Activated T-cell treated with anti-CD3 and anti-CD28 coated beads, Interleukin-2, amount 50 U/mL, for 4 hours (primary cell): Measurements from ENCODE around the gene WDR11. TPM values are rescaled to one million over a fixed set of nuclear protein-coding genes. Genes with fewer than 3 reads are reported as not detected.
"Not testable (repeated sequence)": the region's sequence is repeated elsewhere in the genome, so short reads cannot be mapped to it uniquely, and the experiment has no call there.

Experiments used
- ATAC-seq, 2 donors: fragments of 200-7000 bp; cut with Tn5 transposase; one replicate each; pipeline ENCODE4 v1.10.0; 2021
- DNase-seq: peaks from one replicate; pipeline ENCODE4 v3.0.0-alpha.2; 2020
- H3K27me3 Mint-ChIP-seq: one replicate; pipeline ENCODE4 v1.8.0; 2021; ENCODE audit warnings: low read depth, mixed read lengths
- H3K36me3 Mint-ChIP-seq: one replicate; pipeline ENCODE4 v1.8.0; 2022; ENCODE audit warnings: mixed read lengths; ENCODE audit not compliant: insufficient read depth
- H3K4me1 Mint-ChIP-seq: one replicate; pipeline ENCODE4 v1.8.0; 2021; ENCODE audit warnings: low read depth, mixed read lengths
- H3K4me3 Mint-ChIP-seq: one replicate; pipeline ENCODE4 v1.8.0; 2021; ENCODE audit warnings: mild to moderate bottlenecking, moderate library complexity, mixed read lengths
- H3K9me3 Mint-ChIP-seq: one replicate; pipeline ENCODE4 v1.8.0; 2021; ENCODE audit warnings: mixed read lengths
- total RNA-seq, 3 donors: library from RNA; stranded (reverse); gene quantifications; one replicate each; pipeline ENCODE4 v1.2.1, GENCODE V29; 2021

The WDR11 gene
- total RNA-seq, 3 donors from 2014 or later, result 23.6 to 32.3 (median 24.7) TPM

GRCh38 chr10:120917521-120918250 is 66.5 kb downstream of the WDR11 start:
- Mint-ChIP-seq H3K9me3 (peaks cover 5% of the 10 kb centered on the region), H3K36me3 (no peaks in the 10 kb centered on the region), H3K27me3 (no peaks in the 10 kb centered on the region), H3K4me1 (no peaks in the 10 kb centered on the region), H3K4me3 (no peak overlapping the region)
- no peak for ATAC-seq
- no peak for DNase-seq

DNA sequence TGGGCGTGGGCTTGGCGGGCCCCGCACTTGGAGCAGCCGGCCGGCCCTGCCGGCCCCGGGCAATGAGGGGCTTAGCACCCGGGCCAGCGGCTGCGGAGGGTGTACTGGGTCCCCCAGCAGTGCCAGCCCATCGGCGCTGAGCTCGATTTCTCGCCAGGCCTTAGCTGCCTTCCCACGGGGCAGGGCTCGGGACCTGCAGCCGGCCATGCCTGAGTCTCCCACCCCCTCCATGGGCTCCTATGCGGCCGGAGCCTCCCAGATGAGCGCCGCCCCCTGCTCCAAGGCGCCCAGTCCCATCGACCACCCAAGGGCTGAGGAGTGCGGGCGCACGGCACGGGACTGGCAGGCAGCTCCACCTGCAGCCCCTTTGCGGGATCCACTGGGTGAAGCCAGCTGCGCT is 72.7 kb downstream of the WDR11 start:
- not testable (repeated sequence) for ATAC-seq, H3K4me1 Mint-ChIP-seq, DNase-seq, H3K36me3 Mint-ChIP-seq, H3K27me3 Mint-ChIP-seq, H3K4me3 Mint-ChIP-seq, H3K9me3 Mint-ChIP-seq

DNA sequence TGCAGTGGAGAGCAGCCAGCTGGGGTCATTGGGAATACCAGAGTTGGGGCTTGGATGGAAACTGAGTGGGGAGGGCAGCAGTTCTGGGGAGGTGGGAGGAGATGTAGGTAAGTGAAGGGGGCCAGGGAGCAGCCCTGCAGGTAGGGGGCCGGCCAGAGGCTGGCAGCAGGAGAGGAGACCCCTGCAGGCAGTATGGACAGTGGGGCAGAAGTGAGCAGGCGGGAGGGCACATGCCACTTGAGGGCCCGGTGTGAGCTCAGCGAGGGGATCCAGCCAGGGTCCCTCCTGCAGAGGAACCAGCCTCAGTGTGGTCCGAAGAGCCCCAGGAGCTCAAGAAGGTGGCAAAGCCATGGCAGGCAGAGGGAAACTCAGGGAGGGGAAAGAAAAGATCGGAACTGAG is 75.4 kb downstream of the WDR11 start:
- H3K9me3 Mint-ChIP-seq, result no peaks in the 10 kb centered on the region
- DNase-seq, result no peak
- no peak overlapping the region for H3K4me3 Mint-ChIP-seq
- H3K36me3 Mint-ChIP-seq, result no peaks in the 10 kb centered on the region
- no peaks in the 10 kb centered on the region for H3K27me3 Mint-ChIP-seq
- H3K4me1 Mint-ChIP-seq, result no peaks in the 10 kb centered on the region
- peak in 1 of 2 donors; percentile 14 for ATAC-seq

DNA sequence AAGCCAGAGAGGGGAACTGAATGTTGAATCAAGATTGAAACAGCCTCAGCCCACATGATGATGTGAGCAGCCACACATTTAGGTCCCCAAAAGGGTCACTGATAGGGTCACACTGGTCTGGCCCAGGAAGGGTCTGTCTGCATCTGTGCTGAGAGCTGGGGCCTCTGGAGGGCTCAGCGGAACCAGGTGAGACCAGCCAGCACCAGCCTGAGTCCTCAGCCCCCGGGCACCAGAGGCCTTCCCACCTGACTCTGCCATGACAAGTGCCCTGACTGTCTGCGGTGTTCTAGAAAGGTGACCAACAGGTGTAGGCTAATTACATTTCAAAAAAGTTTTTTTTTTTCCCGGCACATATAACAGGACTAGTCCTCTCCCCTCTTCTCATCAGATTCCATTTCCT is 76.2 kb downstream of the WDR11 start:
- Mint-ChIP-seq H3K36me3 (no peaks in the 10 kb centered on the region), H3K4me3 (no peak overlapping the region), H3K4me1 (no peaks in the 10 kb centered on the region), H3K9me3 (no peaks in the 10 kb centered on the region), H3K27me3 (no peaks in the 10 kb centered on the region)
- ATAC-seq (no peak), DNase-seq (no peak)

GRCh38 chr10:120929166-120929565 is 78.0 kb downstream of the WDR11 start:
- no peak for ATAC-seq
- H3K36me3 Mint-ChIP-seq, result no peaks in the 10 kb centered on the region
- DNase-seq, result no peak
- no peaks in the 10 kb centered on the region for H3K9me3 Mint-ChIP-seq
- H3K27me3 Mint-ChIP-seq, result no peaks in the 10 kb centered on the region
- no peaks in the 10 kb centered on the region for H3K4me1 Mint-ChIP-seq
- no peak overlapping the region for H3K4me3 Mint-ChIP-seq

- Mint-ChIP-seq H3K4me3 (no peak overlapping the region), H3K4me1 (no peaks in the 10 kb centered on the region), H3K9me3 (no peaks in the 10 kb centered on the region), H3K36me3 (no peaks in the 10 kb centered on the region), H3K27me3 (no peaks in the 10 kb centered on the region)
- ATAC-seq (no peak), DNase-seq (no peak)
These were observed 80.3 kb downstream of the WDR11 start for GRCh38 chr10:120931423-120931822.

GRCh38 chr10:120931999-120932398 is 80.8 kb downstream of the WDR11 start:
- ATAC-seq, result no peak
- Mint-ChIP-seq H3K27me3 (no peaks in the 10 kb centered on the region), H3K36me3 (no peaks in the 10 kb centered on the region), H3K4me3 (no peak overlapping the region), H3K4me1 (no peaks in the 10 kb centered on the region), H3K9me3 (no peaks in the 10 kb centered on the region)
- no peak for DNase-seq

DNA sequence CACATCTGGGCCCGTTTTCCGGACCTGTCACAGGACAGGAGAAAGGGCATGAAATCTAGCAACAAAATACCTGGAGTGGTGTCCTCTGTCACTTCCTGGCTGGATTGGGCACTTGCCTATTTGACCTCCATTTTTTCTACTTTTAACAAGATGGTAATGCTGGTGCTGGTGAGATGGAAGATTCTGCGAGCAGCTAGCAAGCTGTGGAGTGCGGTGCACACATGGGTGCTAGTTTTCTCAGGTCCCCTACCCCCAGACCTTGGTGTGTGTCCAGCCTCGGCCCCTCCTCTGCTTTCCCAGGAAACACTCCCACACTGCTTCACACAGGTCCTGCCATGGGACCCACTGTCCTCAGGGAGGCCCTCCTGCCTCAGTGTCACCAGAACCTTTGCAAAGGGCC is 87.7 kb downstream of the WDR11 start:
- ATAC-seq, result no peak
- peaks cover 6% of the 10 kb centered on the region for H3K4me1 Mint-ChIP-seq
- no peaks in the 10 kb centered on the region for H3K36me3 Mint-ChIP-seq
- no peak for DNase-seq
- H3K9me3 Mint-ChIP-seq, result no peaks in the 10 kb centered on the region
- H3K4me3 Mint-ChIP-seq, result no peak overlapping the region
- H3K27me3 Mint-ChIP-seq, result peaks cover 13% of the 10 kb centered on the region

- no peak for ATAC-seq
- no peaks in the 10 kb centered on the region for H3K36me3 Mint-ChIP-seq
- H3K4me1 Mint-ChIP-seq, result peaks cover 6% of the 10 kb centered on the region
- no peak overlapping the region for H3K4me3 Mint-ChIP-seq
- H3K27me3 Mint-ChIP-seq, result peaks cover 13% of the 10 kb centered on the region
- no peaks in the 10 kb centered on the region for H3K9me3 Mint-ChIP-seq
- no peak for DNase-seq
These were observed 89.2 kb downstream of the WDR11 start for GRCh38 chr10:120940299-120940900.

GRCh38 chr10:120941501-120941900 is 90.3 kb downstream of the WDR11 start:
- ATAC-seq (no peak), DNase-seq (no peak)
- no peak overlapping the region for H3K4me3 Mint-ChIP-seq
- H3K4me1 Mint-ChIP-seq, result peaks cover 6% of the 10 kb centered on the region
- no peaks in the 10 kb centered on the region for H3K36me3 Mint-ChIP-seq
- peaks cover 13% of the 10 kb centered on the region for H3K27me3 Mint-ChIP-seq
- H3K9me3 Mint-ChIP-seq, result no peaks in the 10 kb centered on the region

- DNase-seq (peak; percentile 59), ATAC-seq (peak; percentile 84 to 88)
- no peak overlapping the region for H3K4me3 Mint-ChIP-seq
- no peaks in the 10 kb centered on the region for H3K9me3 Mint-ChIP-seq
- peaks cover 19% of the 10 kb centered on the region for H3K27me3 Mint-ChIP-seq
- peaks cover 6% of the 10 kb centered on the region for H3K4me1 Mint-ChIP-seq
- no peaks in the 10 kb centered on the region for H3K36me3 Mint-ChIP-seq
These were observed 91.7 kb downstream of the WDR11 start for GRCh38 chr10:120942806-120943413.

GRCh38 chr10:120943542-120943941 is 92.4 kb downstream of the WDR11 start:
- H3K4me3 Mint-ChIP-seq, result no peak overlapping the region
- H3K4me1 Mint-ChIP-seq, result peaks cover 6% of the 10 kb centered on the region
- H3K27me3 Mint-ChIP-seq, result peaks cover 22% of the 10 kb centered on the region
- H3K36me3 Mint-ChIP-seq, result no peaks in the 10 kb centered on the region
- ATAC-seq (no peak), DNase-seq (no peak)
- H3K9me3 Mint-ChIP-seq, result no peaks in the 10 kb centered on the region

DNA sequence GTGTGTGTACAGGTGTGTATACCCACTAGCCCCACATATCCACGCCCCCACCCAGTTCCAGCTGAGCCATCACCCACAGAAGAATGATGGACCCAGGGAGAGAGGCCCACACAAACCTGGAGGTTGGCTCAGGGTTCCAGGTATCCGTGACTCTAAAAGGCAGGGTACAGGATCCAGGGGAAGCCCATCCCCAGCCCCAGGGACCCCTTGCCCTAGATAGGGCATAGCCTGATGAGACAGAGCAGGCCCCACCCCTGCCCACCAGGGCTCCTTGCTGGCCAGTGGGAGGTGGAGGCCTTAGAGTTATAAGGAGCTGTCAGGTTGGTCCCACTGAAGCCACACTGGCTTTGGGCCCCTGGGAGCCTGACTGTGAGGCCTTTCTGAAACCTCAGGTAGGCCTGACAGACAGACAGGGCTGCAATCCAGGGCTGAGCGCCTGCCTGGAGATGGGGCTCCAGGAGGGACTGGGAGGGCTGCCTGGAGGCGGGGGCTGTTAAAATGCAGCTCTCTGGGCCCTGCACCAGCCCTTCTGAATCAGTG is 93.5 kb downstream of the WDR11 start:
- Mint-ChIP-seq H3K4me1 (peaks cover 12% of the 10 kb centered on the region), H3K9me3 (no peaks in the 10 kb centered on the region), H3K27me3 (peaks cover 25% of the 10 kb centered on the region), H3K36me3 (no peaks in the 10 kb centered on the region), H3K4me3 (no peak overlapping the region)
- no peak for DNase-seq
- ATAC-seq, result no peak

GRCh38 chr10:120945182-120945581 is 94.0 kb downstream of the WDR11 start:
- Mint-ChIP-seq H3K9me3 (no peaks in the 10 kb centered on the region), H3K4me3 (no peak overlapping the region), H3K27me3 (peaks cover 29% of the 10 kb centered on the region), H3K36me3 (no peaks in the 10 kb centered on the region), H3K4me1 (peaks cover 13% of the 10 kb centered on the region)
- no peak for DNase-seq
- no peak for ATAC-seq
